ENCODE measurements around the gene TMEM200B.
A peak's percentile ranks its signal among the peaks of the same experiment; 100 is the strongest.
"Not testable (repeated sequence)": the region's sequence is repeated elsewhere in the genome, so short reads cannot be mapped to it uniquely, and the experiment has no call there.

The TMEM200B gene

DNA sequence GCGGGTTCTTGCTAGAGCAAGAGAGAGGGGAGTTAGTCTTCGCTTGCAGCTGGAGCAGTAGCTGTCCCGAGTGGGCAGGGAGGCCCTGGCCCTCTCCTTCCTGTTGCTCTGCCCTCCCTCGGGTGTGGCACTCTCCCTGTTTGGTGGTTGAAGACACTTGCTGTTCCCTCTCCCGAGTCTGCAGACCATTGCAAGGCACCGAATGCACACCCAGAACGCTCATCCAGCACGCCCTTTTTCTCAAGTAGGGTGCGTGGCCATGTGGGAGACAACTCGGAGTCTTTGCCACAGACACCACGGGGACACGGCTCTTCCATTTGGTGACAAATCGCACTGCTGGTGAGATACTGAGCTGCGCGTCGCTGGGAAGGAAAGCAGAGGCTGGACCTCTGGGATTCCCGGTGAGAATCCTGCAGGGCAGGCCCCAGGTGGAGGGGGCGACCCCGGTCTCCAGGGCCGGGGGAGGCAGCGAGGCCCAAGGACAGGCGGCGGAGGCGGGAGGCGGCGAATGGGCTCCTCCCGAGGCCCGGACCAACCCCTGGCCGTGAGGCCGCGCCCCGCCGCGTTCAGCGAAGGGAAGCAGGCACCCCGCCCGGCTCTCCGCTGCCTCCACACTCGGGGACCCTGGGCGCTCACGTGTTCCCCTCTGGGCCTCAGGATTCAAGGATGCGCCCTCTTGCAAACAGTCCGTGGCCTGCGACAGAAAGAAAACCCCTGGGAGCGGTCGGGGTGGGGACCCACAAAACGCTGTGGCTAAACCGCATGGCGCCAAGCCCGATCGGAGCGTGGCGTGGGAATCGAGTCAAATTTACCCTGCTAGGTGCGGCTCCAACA is 10.4 kb upstream of the TMEM200B start:
- no peak for DNase-seq (ENCODE audit: low read depth)

DNA sequence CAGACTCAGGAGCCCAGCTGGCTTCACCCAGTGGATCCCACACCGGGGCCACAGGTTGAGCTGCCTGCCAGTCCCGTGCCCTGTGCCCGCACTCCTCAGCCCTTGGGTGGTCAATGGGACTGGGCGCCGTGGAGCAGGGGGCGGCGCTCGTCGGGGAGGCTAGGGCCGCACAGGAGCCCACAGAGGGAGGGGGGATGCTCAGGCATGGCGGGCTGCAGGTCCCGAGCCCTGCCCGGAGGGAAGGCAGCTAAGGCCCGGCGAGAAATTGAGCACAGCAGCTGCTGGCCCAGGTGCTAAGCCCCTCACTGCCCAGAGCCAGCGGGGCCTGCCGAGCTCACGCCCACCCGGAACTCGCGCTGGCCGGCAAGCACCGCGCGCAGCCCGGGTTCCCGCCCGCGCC is 7.4 kb upstream of the TMEM200B start:
- DNase-seq (ENCODE audit: low read depth), result not testable (repeated sequence)

DNA sequence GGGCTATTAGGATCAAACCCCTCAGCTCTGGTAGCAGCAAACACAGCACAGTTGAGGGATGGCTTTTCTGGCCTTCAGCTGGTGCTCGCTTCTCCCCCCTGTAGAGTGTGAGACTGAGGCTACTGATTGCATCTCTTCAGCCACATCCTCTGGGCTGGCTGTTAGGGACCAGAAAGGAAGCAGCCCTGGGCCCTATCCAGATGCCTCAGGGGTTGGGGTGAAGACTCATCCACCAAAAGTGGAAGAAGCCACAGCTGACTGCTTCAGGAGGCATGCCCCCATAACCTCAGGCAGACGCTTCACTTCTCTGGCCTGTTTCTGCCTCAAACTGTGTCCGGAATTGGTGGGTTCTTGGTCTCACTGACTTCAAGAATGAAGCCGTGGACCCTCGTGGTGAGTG is 6.2 kb upstream of the TMEM200B start:
- no peak for DNase-seq (ENCODE audit: low read depth)

GRCh38 chr1:29128739-29129138 is 5.0 kb upstream of the TMEM200B start:
- DNase-seq (ENCODE audit: low read depth), result no peak

- DNase-seq (ENCODE audit: low read depth), result no peak
Observed at GRCh38 chr1:29126198-29126597, 2.5 kb upstream of the TMEM200B start.

GRCh38 chr1:29125788-29126187 is 2.1 kb upstream of the TMEM200B start:
- no peak for DNase-seq (ENCODE audit: low read depth)

GRCh38 chr1:29125237-29125641 is 1.5 kb upstream of the TMEM200B start:
- DNase-seq (ENCODE audit: low read depth), result no peak

DNA sequence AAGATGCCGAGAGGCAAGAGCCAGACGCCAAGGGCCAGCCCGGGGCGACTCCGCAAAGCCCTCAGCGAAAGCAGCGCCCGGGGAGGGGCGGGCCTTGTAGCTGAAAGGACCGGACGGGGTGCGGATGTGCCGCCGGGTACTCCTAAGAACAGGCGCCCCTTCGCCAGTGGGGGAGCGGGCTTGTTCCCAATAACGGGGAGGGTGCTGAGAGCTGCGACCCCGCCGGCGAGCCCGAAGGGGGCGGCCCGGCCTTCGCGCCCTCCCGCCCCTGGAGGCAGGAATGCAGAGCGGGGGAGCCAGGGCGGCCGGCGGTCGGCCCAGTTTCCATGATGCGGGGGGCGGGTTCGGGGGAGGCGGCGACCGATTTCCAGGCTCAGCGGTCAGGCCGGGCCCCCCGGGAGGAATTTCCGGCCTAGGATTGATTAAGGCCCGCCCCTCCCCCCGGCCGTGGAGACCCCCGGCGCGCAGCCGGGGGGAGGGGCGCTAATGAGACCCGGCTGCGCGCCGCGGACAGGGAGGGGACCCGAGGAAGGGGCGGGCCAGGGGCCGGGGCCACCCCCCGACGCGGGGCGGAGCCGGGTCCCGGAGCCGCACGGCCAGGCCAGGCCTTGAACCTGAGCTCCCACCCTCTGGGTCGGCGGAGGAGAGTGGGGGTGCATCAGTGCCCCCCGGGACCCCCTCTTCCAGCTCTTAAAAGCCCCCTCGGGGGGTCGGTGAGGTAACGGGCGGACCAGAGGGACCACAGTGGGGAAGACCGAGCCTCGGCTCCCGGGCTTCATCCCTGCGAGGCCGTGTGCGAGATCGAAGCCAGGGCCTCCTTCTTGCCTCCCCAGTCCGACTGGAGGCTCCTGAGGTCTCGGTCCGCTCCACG is 898 bp upstream of the TMEM200B start:
- peak; percentile 69 for DNase-seq (ENCODE audit: low read depth)

- peak; percentile 42 for DNase-seq (ENCODE audit: low read depth)
Observed at GRCh38 chr1:29123053-29123886, 433 bp downstream of the TMEM200B start.

- peak; percentile 76 for DNase-seq (ENCODE audit: low read depth)
Observed at GRCh38 chr1:29122682-29123052, 1.0 kb downstream of the TMEM200B start.

GRCh38 chr1:29121936-29122681 is 1.6 kb downstream of the TMEM200B start:
- peak; percentile 67 for DNase-seq (ENCODE audit: low read depth)

GRCh38 chr1:29121516-29121935 is 2.2 kb downstream of the TMEM200B start:
- no peak for DNase-seq (ENCODE audit: low read depth)

DNA sequence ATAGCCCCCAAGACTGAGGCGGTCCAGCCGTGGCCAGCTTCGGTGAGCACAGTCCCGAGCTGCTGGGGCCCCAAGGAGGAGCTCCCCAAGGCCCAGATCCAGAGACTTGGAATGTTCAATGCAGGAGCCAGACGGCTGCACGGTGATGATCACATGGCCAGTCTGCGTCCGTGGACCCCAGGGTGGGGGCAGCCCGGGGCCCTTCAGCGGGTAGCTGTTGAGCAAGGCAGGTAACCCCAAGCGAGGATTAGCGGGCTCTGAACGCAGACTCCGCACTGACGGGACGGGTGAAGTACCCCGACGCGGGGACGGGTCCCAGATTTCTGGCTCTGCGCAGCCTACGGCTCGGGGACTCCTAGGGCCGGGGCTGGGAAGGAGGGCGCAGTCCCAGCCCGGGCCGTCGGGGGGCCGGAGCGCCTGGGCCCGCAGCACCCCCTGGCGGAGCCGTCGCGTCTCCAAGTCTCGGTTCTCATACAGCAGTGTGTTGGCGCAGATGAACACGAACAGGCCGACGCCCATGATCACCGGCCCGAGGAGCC is 2.7 kb downstream of the TMEM200B start:
- peak; percentile 40 for DNase-seq (ENCODE audit: low read depth)

DNA sequence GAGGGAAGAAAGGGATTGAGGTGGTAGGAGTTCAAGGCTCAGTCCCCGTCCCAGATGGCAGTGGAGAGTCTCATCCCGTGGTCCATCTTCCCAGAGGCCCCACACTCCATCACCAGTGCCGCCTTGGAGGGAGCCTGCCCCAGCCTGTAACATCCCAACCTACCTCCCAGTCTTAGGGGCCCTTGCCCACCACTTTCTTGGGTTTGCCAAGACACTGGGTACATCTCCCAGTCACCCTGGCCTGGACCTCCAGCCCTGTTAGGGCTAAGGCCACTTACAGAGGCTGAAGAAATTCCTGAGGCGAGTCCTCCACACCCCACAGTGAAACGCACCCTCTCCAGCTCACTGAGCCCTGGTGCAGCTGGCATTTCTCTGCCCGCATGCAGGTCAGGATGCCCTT is 3.3 kb downstream of the TMEM200B start:
- no peak for DNase-seq (ENCODE audit: low read depth)

DNA sequence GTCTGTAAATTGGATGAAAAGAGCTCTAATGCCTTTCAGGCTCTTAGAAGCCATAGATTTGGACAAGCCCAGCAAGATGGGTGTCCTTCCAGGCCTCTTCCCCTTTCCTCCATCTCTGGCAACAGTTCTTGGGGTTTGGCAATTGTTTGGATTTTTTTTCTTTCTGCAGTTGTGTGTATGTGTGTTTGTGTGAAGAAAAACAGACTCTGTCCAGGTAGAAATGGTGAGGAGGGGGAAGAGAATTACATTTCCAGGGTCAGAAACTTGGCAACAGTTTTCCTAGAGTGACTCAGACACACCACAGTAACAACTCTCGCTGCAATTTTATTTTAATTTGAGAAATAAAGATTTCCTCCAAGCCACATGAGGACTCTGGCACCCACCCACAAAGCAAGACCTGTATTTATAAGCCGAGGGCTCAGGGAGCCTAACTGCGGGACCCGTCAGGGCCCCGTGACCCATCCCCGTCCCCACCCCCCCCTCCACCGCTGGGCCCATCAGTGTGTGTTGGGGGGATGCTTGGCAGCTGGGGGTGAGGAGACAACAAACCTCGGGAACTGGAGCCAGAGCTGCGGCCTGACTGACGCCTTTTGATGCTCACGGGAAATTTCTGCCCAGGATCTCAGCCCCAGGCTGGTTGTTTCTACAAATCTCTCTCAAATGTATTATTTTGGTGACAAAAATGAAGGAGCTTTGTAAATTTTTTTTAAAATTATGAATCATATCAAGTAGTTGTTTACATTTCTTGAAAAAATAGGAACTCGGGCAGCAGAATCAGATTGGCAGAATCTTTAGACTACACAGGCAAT is 4.4 kb downstream of the TMEM200B start:
- DNase-seq (ENCODE audit: low read depth), result no peak

DNA sequence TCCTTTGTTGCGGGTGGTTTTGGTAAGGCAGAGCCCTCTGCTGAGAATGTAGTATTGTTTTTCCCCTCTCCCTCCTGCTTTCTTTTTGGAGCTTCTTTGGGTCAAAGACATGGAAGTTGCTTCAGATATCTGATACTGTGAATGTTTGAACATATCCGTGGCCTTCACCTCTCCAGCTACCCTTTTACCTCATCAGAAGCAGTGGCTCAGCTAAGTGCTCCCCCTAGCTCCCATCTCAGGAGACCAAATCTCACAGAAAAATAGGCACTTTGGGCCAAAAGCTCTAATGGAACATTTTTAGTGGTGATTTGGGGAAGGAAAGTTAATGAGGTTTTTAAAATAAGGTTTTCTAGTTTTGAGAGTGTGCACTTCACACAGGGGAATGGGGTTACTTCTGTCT is 6.3 kb downstream of the TMEM200B start:
- no peak for DNase-seq (ENCODE audit: low read depth)

- DNase-seq (ENCODE audit: low read depth), result no peak
Observed at GRCh38 chr1:29114654-29115053, 9.0 kb downstream of the TMEM200B start.

DNA sequence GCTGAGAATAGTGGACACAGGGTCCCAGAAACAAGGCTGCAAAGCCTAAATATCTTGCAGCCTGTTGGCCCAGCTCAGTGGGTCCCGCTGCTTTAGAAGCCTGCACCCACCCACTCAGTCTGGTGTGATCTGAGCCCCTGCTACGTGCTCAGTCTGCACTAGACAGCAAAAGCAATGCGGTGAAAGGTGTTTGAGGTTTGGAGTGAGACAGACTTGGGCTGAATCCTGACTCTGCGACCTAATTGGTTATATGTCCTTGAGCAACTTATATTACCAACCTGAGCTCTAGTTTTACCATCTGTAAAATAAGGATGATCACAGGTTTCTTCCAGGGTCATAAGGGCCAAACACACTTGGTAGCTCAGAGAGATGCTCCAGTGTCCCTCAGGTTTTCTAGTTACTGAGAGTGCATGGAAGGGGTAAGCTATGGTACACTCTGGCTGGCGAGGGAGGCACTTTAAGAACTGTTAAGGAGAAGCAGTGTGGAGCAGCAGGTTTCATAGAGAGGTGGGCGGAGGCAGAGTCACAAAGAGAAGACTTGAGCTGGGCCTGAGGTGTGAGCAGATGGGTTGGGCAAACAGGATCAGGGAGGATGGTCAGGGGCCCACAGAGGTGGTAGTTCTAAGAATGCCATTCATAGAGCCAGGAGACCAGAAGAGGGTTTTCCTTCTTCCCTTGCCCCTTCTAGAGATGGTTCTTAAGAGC is 10.1 kb downstream of the TMEM200B start:
- no peak for DNase-seq (ENCODE audit: low read depth)

- no peak for DNase-seq (ENCODE audit: low read depth)
Observed at GRCh38 chr1:29112705-29113412, 10.8 kb downstream of the TMEM200B start.

Measured in amniotic epithelial cell (primary cell).